GM23338 (cell line): ENCODE measurements around the gene TEX53. TPM values are rescaled to one million over a fixed set of nuclear protein-coding genes. Genes with fewer than 3 reads are reported as not detected.

Experiments used
- EZH2phosphoT487 ChIP-seq: fragments of 200-600 bp; sonication (generic); IDR thresholded peaks from one replicate; pipeline ENCODE4 v1.8.1; 2018; ENCODE audit warnings: antibody characterized with exemption; ENCODE audit not compliant: unreplicated experiment
- JUNB ChIP-seq: IDR thresholded peaks from one replicate; pipeline ENCODE4 v1.6.1; 2016; ENCODE audit warnings: antibody characterized with exemption; ENCODE audit not compliant: unreplicated experiment
- REST ChIP-seq: IDR thresholded peaks from one replicate; pipeline ENCODE4 v1.6.1; 2018; ENCODE audit warnings: antibody characterized with exemption; ENCODE audit not compliant: unreplicated experiment
- ZNF114 ChIP-seq: fragments of 250-450 bp; sonication (Bioruptor Pico); IDR thresholded peaks from 2 replicates; pipeline ENCODE4 v1.5.0; 2020; ENCODE audit warnings: mild to moderate bottlenecking, moderate library complexity
- polyA plus RNA-seq: library from polyadenylated mRNA; unstranded; fragments of >200 nt; fragmentation: Nextera tagmentation; extraction: Ambion mirVana; gene quantifications from 2 replicates; pipeline ENCODE4 v1.2.1, GENCODE V29; 2016
- total RNA-seq: library from RNA; depleted of rRNA; stranded (reverse); fragments of >200 nt; shearing (Covaris generic); gene quantifications from 2 replicates; pipeline ENCODE4 v1.2.3, GENCODE V29; 2014
- TF ChIP-seq, protein P1 (sequence below): fragments of 250-450 bp; sonication (Bioruptor Pico); IDR thresholded peaks from 2 replicates; pipeline ENCODE4 v1.5.0; 2020; ENCODE audit warnings: mild to moderate bottlenecking, moderate library complexity

The TEX53 gene
- total and polyA plus RNA-seq, 2 experiments from 2014 or later = not detected

DNA sequence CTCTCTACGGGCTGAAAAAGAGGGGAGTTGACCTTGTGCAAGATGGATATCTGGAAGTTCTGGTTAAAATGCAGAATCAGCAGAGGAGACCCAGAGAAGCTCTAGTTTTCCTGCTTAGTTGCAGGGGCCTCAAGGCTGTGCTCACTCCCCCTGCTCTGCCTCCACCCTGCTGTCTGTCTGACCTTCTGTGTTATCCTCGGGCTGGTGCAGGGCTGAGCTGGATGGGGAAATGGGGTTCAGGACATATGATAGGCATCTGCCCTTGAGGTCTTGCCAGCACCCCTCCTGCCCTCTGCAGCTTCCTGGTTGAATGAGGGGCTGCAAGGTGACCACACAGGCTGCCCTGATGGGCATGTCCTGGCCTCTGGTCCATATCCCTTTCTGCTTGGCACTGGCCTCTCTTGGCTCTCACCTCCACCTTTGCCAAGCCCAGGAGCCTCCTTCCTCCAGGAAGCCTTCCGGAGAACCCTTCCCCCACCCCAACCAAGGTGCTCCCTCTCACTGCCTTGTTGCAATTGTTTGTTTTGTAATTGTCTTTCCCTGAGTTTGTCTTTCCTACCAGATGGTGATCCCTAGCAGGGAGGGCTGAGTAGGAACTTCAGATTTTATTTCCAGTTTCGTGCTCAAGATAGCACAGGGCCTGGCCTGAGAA lies 45.2 kb downstream of the TEX53 start (continued):
- TF ChIP-seq REST (no peak), ZNF114 (CRISPR knock-in tag) (no peak), JUNB (no peak), EZH2phosphoT487 (no peak)
- TF ChIP-seq, protein P1, sequence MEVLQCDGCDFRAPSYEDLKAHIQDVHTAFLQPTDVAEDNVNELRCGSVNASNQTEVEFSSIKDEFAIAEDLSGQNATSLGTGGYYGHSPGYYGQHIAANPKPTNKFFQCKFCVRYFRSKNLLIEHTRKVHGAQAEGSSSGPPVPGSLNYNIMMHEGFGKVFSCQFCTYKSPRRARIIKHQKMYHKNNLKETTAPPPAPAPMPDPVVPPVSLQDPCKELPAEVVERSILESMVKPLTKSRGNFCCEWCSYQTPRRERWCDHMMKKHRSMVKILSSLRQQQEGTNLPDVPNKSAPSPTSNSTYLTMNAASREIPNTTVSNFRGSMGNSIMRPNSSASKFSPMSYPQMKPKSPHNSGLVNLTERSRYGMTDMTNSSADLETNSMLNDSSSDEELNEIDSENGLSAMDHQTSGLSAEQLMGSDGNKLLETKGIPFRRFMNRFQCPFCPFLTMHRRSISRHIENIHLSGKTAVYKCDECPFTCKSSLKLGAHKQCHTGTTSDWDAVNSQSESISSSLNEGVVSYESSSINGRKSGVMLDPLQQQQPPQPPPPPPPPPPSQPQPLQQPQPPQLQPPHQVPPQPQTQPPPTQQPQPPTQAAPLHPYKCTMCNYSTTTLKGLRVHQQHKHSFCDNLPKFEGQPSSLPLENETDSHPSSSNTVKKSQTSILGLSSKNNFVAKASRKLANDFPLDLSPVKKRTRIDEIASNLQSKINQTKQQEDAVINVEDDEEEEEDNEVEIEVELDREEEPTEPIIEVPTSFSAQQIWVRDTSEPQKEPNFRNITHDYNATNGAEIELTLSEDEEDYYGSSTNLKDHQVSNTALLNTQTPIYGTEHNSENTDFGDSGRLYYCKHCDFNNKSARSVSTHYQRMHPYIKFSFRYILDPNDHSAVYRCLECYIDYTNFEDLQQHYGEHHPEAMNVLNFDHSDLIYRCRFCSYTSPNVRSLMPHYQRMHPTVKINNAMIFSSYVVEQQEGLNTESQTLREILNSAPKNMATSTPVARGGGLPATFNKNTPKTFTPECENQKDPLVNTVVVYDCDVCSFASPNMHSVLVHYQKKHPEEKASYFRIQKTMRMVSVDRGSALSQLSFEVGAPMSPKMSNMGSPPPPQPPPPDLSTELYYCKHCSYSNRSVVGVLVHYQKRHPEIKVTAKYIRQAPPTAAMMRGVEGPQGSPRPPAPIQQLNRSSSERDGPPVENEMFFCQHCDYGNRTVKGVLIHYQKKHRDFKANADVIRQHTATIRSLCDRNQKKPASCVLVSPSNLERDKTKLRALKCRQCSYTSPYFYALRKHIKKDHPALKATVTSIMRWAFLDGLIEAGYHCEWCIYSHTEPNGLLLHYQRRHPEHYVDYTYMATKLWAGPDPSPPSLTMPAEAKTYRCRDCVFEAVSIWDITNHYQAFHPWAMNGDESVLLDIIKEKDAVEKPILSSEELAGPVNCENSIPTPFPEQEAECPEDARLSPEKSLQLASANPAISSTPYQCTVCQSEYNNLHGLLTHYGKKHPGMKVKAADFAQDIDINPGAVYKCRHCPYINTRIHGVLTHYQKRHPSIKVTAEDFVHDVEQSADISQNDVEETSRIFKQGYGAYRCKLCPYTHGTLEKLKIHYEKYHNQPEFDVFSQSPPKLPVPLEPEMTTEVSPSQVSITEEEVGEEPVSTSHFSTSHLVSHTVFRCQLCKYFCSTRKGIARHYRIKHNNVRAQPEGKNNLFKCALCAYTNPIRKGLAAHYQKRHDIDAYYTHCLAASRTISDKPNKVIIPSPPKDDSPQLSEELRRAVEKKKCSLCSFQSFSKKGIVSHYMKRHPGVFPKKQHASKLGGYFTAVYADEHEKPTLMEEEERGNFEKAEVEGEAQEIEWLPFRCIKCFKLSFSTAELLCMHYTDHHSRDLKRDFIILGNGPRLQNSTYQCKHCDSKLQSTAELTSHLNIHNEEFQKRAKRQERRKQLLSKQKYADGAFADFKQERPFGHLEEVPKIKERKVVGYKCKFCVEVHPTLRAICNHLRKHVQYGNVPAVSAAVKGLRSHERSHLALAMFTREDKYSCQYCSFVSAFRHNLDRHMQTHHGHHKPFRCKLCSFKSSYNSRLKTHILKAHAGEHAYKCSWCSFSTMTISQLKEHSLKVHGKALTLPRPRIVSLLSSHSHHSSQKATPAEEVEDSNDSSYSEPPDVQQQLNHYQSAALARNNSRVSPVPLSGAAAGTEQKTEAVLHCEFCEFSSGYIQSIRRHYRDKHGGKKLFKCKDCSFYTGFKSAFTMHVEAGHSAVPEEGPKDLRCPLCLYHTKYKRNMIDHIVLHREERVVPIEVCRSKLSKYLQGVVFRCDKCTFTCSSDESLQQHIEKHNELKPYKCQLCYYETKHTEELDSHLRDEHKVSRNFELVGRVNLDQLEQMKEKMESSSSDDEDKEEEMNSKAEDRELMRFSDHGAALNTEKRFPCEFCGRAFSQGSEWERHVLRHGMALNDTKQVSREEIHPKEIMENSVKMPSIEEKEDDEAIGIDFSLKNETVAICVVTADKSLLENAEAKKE (CRISPR knock-in tag) = no peak
